Activated naive CD4-positive, alpha-beta T cell treated with anti-CD3 and anti-CD28 coated beads for 36 hours (primary cell): ENCODE results near the gene DLGAP1. TPM values are rescaled to one million over a fixed set of nuclear protein-coding genes. Genes with fewer than 3 reads are reported as not detected.
"Not testable (repeated sequence)": the region's sequence is repeated elsewhere in the genome, so short reads cannot be mapped to it uniquely, and the experiment has no call there.

ENCODE experiments used
- CTCF ChIA-PET: fragments of 350-600 bp; sonication (Branson Sonifier 250); formaldehyde crosslinking; loops from one replicate; lab custom pipeline; 2021; ENCODE audit warnings: antibody characterized with exemption; lab: Charles Lee
- DNase-seq: peaks from one replicate; pipeline ENCODE4 v3.0.0-alpha.2; 2020
- H3K27ac Mint-ChIP-seq: one replicate; pipeline ENCODE4 v1.8.0; 2021; ENCODE audit warnings: mild to moderate bottlenecking, mixed read lengths
- H3K27me3 Mint-ChIP-seq: one replicate; pipeline ENCODE4 v1.8.0; 2021; ENCODE audit warnings: low read depth, mixed read lengths
- H3K36me3 Mint-ChIP-seq: one replicate; pipeline ENCODE4 v1.8.0; 2021; ENCODE audit warnings: low read depth, mixed read lengths
- H3K4me1 Mint-ChIP-seq: one replicate; pipeline ENCODE4 v1.8.0; 2021; ENCODE audit warnings: low read depth, mixed read lengths
- H3K4me3 Mint-ChIP-seq: one replicate; pipeline ENCODE4 v1.8.0; 2021; ENCODE audit warnings: mild to moderate bottlenecking, moderate library complexity, mixed read lengths
- H3K9me3 Mint-ChIP-seq: one replicate; pipeline ENCODE4 v1.8.0; 2021; ENCODE audit warnings: mixed read lengths
- intact Hi-C: fragments of 100-400 bp; cut with micrococcal nuclease; formaldehyde crosslinking; loops from one replicate; pipeline ENCODE4 v1.15.1; 2023
- total RNA-seq, 2 experiments: library from RNA; stranded (reverse); gene quantifications; one replicate each; pipeline ENCODE4 v1.2.3, GENCODE V29; 2021

The DLGAP1 gene
- total RNA-seq, 2 experiments from 2014 or later, result not detected

DNA sequence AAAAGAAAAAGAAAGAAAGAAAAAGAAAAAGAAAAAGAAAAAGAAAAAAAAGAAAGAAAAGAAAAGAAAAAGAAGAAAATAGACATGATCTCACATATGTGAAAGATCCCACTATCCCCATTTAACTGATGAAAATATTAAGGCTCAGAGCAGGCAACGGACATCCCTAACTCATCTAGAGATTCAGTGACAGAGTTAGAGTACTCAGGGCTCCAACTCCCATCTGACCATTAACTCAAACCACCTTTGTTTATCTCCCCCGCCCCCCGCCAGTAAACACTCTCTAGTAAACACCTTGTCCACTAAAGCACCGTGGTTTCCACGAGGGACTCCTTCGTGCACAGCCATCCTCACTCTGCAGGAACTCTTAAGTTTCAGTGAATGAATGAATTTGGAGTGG lies 862.2 kb downstream of the DLGAP1 start:
- intact Hi-C loops, result loop anchor here (5.0 to 10.0 kb wide), 3 partner anchors 251 to 938 kb away; partner anchors contain the start of genes MYL12B and SMCHD1
- CTCF ChIA-PET, result interaction anchor here (0.6 to 6.1 kb wide), 5 partner anchors 14 to 346 kb away, joined by 3 to 63 read pairs (median 11); no protein-coding TSS in a partner anchor
- no peak for DNase-seq
- Mint-ChIP-seq H3K27ac (peak overlapping the region; percentile 100), H3K27me3 (no peaks in the 10 kb centered on the region), H3K9me3 (no peaks in the 10 kb centered on the region), H3K4me3 (no peak overlapping the region), H3K36me3 (peaks cover 21% of the 10 kb centered on the region), H3K4me1 (peaks cover 47% of the 10 kb centered on the region)

DNA sequence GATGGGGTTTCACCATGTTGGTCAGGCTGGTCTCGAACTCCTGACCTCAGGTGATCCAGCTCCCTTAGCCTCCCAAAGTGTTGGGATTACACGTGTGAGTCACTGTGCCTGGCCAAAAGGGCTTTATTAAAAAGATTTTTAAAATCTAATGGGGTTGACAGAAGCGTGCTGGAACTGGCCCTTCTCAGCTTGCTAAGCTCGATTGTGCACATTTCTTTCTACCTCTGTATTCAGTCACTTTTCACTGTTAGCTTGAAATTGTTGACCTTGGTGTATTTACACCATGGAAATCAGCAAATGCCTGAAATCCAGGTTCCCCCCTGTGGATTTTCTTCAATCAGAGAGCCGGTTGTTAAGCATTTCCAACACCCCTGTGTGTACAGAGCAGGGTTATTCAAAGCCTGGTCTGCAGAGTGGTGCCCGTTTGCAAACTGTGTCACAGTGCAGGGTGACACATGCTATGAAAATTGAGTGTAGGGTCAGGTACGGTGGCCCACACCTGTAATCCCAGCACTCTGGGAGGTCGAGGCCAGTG lies 864.9 kb downstream of the DLGAP1 start:
- CTCF ChIA-PET, result interaction anchor here (0.5 to 2.1 kb wide), 3 partner anchors 55 to 126 kb away, joined by 3 to 7 read pairs (median 3); no protein-coding TSS in a partner anchor
- peaks cover 5% of the 10 kb centered on the region for H3K36me3 Mint-ChIP-seq
- H3K4me1 Mint-ChIP-seq, result peaks cover 48% of the 10 kb centered on the region
- no peak overlapping the region for H3K4me3 Mint-ChIP-seq
- no peaks in the 10 kb centered on the region for H3K27me3 Mint-ChIP-seq
- no peaks in the 10 kb centered on the region for H3K9me3 Mint-ChIP-seq
- intact Hi-C loops, result loop anchor here (5.0 to 10.0 kb wide), 3 partner anchors 248 to 935 kb away; partner anchors contain the start of genes MYL12B and SMCHD1
- no peak overlapping the region for H3K27ac Mint-ChIP-seq
- DNase-seq, result no peak

DNA sequence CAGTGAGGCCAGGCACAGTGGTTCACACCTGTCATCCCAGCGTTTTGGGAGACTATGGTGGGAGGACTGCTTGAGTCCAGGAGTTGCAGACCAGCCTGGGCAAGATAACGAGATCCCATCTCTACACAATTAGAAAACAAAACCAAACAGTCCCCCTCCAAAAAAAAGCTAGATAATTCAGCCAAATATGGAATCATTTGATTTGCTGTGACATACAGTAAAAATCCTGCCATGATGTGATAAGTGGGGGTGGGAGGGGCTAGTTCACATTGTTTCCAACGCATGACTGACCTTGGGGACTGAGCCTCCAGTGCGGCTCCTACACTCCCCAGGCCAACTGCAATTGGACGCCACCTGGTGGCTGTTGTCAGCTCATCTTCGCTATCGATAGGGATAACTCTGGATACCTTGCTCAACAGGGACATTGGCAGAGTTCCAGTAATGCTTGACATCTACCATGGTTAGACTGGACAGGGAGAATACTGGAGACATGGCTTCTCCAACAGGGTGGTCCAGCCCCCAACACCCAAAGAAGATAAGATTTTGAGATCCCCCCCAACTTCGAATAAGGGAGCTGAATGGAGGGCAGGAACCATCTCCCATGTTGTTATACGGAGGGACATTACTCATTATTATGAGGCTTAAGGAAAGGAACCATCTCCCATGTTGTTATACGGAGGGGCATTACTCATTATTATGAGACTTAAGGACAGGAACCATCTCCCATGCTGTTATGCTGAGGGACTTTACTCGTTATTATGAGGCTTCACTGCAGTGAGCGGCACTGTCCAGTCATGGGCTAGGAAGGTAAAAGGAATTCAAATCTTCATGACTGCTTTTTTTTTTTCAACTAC lies 869.2 kb downstream of the DLGAP1 start:
- Mint-ChIP-seq H3K9me3 (no peaks in the 10 kb centered on the region), H3K4me3 (no peak overlapping the region), H3K36me3 (no peaks in the 10 kb centered on the region), H3K4me1 (peaks cover 36% of the 10 kb centered on the region), H3K27me3 (no peaks in the 10 kb centered on the region), H3K27ac (peak overlapping the region; percentile 1)
- peak; percentile 88 for DNase-seq
- intact Hi-C loops, result loop anchor here (1.0 kb wide), 8 partner anchors 8 to 305 kb away; no protein-coding TSS in a partner anchor
- CTCF ChIA-PET, result interaction anchor here (0.6 to 3.1 kb wide), 45 partner anchors 9 to 997 kb away, joined by 3 to 42 read pairs (median 4); partner anchors contain the start of gene TGIF1

DNA sequence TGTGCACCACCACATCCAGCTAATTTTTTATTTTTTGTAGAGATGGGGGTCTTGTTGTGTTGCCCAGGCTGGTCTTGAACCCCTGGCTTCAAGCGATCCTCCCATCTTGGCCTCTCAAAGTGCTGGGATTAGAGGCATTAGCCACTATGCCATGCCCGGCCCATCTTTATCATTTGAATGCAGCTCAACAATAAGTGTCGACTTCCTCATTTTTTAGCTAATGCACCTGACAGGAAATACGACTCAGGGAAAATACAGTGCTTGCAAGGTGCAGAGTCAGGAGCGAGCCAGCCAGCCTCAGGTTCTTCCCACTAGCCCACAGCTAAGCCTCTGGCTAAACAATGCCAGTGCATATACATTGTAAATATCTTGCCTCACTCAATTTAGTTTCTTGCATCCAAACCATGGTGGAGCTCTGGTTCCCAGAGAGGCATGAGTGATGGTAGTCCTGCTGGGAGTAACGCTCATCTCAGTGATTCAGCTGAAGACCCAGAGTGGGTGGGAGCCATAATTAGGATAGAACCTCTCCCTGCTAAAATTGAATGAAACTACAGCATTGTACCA lies 870.1 kb downstream of the DLGAP1 start:
- no peaks in the 10 kb centered on the region for H3K9me3 Mint-ChIP-seq
- CTCF ChIA-PET, result interaction anchor here (0.5 to 3.1 kb wide), 38 partner anchors 10 to 308 kb away, joined by 3 to 42 read pairs (median 4); partner anchors contain the start of gene TGIF1
- peaks cover 36% of the 10 kb centered on the region for H3K4me1 Mint-ChIP-seq
- DNase-seq, result no peak
- intact Hi-C loops, result no loop called here
- no peaks in the 10 kb centered on the region for H3K36me3 Mint-ChIP-seq
- H3K27ac Mint-ChIP-seq, result no peak overlapping the region
- no peaks in the 10 kb centered on the region for H3K27me3 Mint-ChIP-seq
- no peak overlapping the region for H3K4me3 Mint-ChIP-seq

DNA sequence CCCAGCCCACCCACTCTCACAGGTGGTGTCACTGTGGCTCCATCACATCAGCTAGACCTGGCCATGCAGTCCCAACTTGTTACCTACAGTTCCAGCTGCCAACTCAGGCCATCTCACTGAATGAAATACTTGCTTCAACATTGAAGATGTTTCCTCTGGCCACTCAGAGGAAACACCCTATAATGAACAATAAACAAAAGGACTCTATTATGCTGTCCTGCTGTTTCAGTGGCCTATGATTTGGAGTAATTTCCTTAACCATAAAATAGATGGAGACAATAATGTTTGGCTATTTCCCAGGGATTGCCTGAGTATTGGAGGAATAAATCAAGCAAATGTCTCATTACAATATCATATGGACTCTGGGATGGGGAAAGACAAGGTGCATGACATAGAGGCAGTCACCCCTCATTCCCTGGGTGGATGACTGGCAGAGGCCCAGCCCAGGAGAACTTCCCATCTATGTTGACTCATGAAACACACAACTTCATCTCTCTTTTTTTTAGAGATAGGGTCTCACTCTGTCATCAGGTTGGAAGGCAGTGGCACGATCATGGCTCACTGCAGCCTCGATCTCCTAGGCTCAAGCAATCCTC lies 870.7 kb downstream of the DLGAP1 start:
- Mint-ChIP-seq H3K27me3 (no peaks in the 10 kb centered on the region), H3K4me3 (no peak overlapping the region), H3K9me3 (no peaks in the 10 kb centered on the region), H3K36me3 (no peaks in the 10 kb centered on the region), H3K27ac (no peak overlapping the region), H3K4me1 (peaks cover 36% of the 10 kb centered on the region)
- no peak for DNase-seq
- intact Hi-C loops, result no loop called here
- CTCF ChIA-PET, result interaction anchor here (0.7 to 3.1 kb wide), 20 partner anchors 10 to 307 kb away, joined by 3 to 42 read pairs (median 7); partner anchors contain the start of gene TGIF1

DNA sequence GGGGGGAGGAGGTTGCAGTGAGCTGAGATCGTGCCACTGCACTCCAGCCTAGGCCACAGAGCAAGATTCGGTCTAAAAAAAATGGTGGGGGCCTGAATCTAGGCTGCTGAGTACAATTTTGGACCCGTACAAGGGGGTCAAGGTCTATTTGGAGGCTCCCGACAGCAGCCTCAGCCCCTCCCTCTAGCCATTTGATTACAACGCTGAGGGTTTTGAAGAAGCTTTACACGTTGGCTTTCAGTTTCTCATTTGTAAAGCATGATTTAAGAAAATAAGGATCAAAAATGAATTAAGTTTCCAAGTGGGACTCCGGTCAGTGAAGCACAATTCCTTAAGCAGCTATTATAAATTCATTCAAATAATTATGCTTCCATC lies 871.2 kb downstream of the DLGAP1 start:
- Mint-ChIP-seq H3K36me3 (no peaks in the 10 kb centered on the region), H3K4me3 (no peak overlapping the region), H3K27ac (no peak overlapping the region), H3K27me3 (no peaks in the 10 kb centered on the region), H3K4me1 (peaks cover 36% of the 10 kb centered on the region), H3K9me3 (no peaks in the 10 kb centered on the region)
- DNase-seq, result no peak
- intact Hi-C loops, result no loop called here
- CTCF ChIA-PET, result interaction anchor here (1.1 to 3.1 kb wide), 6 partner anchors 9 to 302 kb away, joined by 3 to 42 read pairs (median 10); no protein-coding TSS in a partner anchor

DNA sequence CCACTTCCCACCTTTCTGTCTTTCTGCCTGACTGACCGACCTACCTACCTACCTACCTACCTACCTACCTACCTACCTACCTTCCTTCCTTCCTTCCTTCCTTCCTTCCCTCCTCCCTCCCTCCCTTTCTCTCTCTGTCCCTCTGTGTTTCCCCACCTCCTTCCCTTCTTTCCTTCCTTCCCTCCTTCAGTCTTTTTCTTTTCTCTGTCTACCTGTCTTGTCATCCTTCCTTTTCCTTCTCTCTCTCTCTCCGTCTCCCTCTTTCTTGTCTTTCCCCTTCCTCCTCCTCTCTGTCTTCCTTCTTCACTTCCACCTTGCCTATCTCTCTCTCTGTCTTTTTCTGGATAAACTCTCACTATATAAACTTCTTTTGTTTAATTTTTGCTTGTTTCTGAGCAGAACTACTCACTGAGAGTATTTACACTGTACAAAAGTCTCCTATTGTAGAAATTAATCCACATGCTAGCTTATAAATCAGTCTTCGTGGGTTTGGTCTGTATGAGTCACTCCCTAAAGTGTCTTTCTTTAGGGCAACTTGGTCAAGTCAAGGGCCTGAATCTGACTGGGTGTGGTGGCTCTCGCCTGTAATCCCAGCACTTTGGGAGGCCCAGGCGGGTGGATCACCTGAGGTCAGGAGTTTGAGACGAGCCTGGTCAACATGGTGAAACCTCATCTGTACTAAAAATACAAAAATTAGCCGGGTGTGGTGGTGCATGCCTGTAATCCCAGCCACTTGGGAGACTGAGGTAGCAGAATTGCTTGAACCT lies 871.8 kb downstream of the DLGAP1 start:
- CTCF ChIA-PET, result interaction anchor here (1.1 to 3.1 kb wide), 4 partner anchors 83 to 301 kb away, joined by 3 to 42 read pairs (median 18); no protein-coding TSS in a partner anchor
- H3K36me3 Mint-ChIP-seq, H3K4me3 Mint-ChIP-seq, H3K27ac Mint-ChIP-seq, DNase-seq, H3K27me3 Mint-ChIP-seq, H3K9me3 Mint-ChIP-seq, intact Hi-C loops: not testable (repeated sequence)
- H3K4me1 Mint-ChIP-seq, result peaks cover 38% of the 10 kb centered on the region

DNA sequence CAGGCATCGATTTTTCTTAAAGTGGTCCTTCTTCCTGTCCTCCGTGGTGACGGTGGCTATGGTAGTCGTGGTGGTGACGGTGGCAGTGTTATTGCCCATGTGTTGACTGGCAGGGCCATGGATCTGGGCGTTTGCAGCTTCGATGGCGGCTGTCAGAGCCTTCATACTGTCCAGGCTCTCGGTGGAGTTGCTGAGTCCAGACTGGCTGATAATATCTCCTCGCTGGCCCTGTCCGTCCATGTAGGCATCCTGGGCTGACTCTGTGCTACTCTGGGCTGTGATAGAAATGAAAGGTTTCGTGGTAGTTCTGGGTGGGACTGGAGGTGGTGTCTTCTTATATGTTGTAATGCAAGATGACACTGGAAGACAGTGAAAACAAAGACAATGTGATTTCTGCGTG lies 873.2 kb downstream of the DLGAP1 start:
- CTCF ChIA-PET, result no interaction called here
- Mint-ChIP-seq H3K4me3 (no peak overlapping the region), H3K27me3 (no peaks in the 10 kb centered on the region), H3K36me3 (no peaks in the 10 kb centered on the region), H3K4me1 (peaks cover 28% of the 10 kb centered on the region), H3K9me3 (no peaks in the 10 kb centered on the region), H3K27ac (no peak overlapping the region)
- no peak for DNase-seq
- intact Hi-C loops, result no loop called here

DNA sequence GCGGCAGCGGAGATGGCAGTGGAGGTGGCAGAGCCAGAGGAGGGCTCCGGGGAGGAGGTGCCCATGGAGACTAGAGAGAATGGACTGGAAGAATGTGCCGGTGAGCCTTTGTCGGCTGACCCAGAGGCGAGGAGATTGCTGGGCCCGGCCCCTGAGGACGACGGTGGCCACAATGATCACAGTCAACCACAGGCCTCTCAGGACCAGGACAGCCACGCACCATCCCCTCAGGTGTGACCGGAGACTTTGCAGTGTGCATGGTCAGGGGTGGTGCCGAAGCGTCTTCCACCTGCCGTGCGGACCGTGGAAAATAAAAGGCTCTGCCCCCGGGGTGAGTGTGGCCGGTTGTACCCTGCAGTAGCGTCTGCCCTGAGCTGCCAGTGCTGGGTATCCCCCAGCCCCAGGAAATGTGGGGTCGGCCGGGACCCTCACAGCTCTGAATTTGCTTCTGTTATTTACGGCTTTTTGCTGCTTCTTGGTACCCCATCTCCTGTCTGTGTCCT lies 874.5 kb downstream of the DLGAP1 start:
- peaks cover 15% of the 10 kb centered on the region for H3K4me1 Mint-ChIP-seq
- H3K36me3 Mint-ChIP-seq, DNase-seq, CTCF ChIA-PET, H3K27me3 Mint-ChIP-seq, H3K4me3 Mint-ChIP-seq, H3K27ac Mint-ChIP-seq, intact Hi-C loops, H3K9me3 Mint-ChIP-seq: not testable (repeated sequence)

DNA sequence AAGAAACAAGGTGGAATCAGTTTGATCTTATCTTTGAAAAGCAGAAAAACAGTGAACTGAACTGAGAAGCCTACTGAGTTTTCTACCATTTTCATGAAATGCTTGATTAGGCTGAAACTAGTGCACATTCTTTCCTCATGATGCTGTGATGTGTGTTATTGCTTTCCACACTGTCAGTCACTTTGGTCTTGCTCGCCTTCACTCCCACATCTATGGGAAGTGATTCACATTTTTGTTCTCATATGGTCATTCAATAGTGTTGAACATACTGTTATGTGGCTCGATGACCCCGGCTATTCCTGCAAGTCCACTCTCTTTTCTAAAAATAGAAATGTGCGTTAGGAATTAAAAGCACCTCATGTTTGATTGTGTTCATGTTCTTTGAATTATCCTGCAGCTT lies 875.4 kb downstream of the DLGAP1 start:
- Mint-ChIP-seq H3K36me3 (no peaks in the 10 kb centered on the region), H3K27me3 (no peaks in the 10 kb centered on the region), H3K27ac (no peak overlapping the region), H3K4me1 (peaks cover 6% of the 10 kb centered on the region), H3K4me3 (no peak overlapping the region), H3K9me3 (no peaks in the 10 kb centered on the region)
- CTCF ChIA-PET, result no interaction called here
- intact Hi-C loops, result no loop called here
- DNase-seq, result no peak

DNA sequence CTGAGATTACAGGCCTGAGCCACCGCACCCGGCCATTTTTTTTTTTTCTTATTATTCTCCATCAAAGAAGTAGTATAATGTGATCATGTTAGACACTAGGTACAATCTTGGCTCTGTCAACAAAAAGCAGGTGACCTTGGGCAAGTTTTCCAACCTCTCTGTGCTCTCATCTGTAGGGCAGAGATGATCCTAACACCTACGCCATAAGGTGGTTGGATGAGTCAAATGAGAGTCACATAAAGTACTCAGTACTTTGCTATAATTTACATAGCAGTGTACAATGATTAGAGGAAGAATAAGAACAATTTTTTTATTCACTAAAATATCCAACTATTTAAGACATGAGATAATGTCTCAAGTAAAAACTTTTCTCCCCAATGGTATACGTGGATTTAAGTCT lies 876.5 kb downstream of the DLGAP1 start:
- H3K36me3 Mint-ChIP-seq, result no peaks in the 10 kb centered on the region
- H3K4me1 Mint-ChIP-seq, result peaks cover 2% of the 10 kb centered on the region
- no peak overlapping the region for H3K27ac Mint-ChIP-seq
- H3K27me3 Mint-ChIP-seq, result no peaks in the 10 kb centered on the region
- no peak overlapping the region for H3K4me3 Mint-ChIP-seq
- no peak for DNase-seq
- CTCF ChIA-PET, result no interaction called here
- H3K9me3 Mint-ChIP-seq, result no peaks in the 10 kb centered on the region
- intact Hi-C loops, result no loop called here
